HepG2 (cell line): Measurements from ENCODE around the gene AKT2. TPM values are rescaled to one million over a fixed set of nuclear protein-coding genes. Genes with fewer than 3 reads are reported as not detected.

Experiments
- ATAC-seq: fragments of 200-7000 bp; cut with Tn5 transposase; 3 replicates; pipeline ENCODE4 v1.9.1; 2020; ENCODE audit warnings: mild to moderate bottlenecking, moderate library complexity
- BruUV-seq: library from RNA; stranded (reverse); fragments of 400-500 nt; replicated peaks from 2 replicates; lab custom pipeline; 2021; lab: Mats Ljungman, UMichigan
- CTCF ChIA-PET: fragments of 300-600 bp; formaldehyde crosslinking; extraction: SDS; loops from one replicate; lab custom pipeline; 2021; ENCODE audit warnings: low total read pairs, inconsistent platforms, low intra/inter-chr PET ratio; lab: Yijun Ruan, JAX
- POLR2A ChIA-PET: fragments of 350-600 bp; sonication (Branson Sonifier 250); formaldehyde crosslinking; loops from one replicate; lab custom pipeline; 2020; ENCODE audit warnings: antibody characterized with exemption, inconsistent platforms; lab: Yijun Ruan, JAX
- DNase-seq: peaks from one replicate; pipeline ENCODE4 v3.0.0-alpha.2; 2015; ENCODE audit warnings: low spot score
- FAIRE-seq: peaks from 3 replicates; lab custom pipeline; 2011; peaks lifted over from hg19 to GRCh38; lab: Jason Lieb, UNC
- H2AFZ ChIP-seq: one replicate; pipeline ENCODE4 v1.6.1; 2011; ENCODE audit warnings: low read length, inconsistent platforms
- H3K27ac ChIP-seq: fragments of 300-600 bp; 3 replicates; pipeline ENCODE4 v1.8.0; 2011; ENCODE audit warnings: mixed run types, mild to moderate bottlenecking, mixed read lengths, low read length, inconsistent platforms; ENCODE audit not compliant: insufficient read depth; ENCODE audit errors: extremely low read length
- H3K27me3 ChIP-seq, 2 experiments: fragments of 200-600 bp in 1 of 2; 2 replicates in 1 of 2; 3 replicates in 1 of 2; pipeline versions ENCODE4 v1.6.0 to v1.8.0; 2011; ENCODE audit warnings: low read length in 2 of 2, mild to moderate bottlenecking in 2 of 2, moderate library complexity in 2 of 2, inconsistent platforms in 1 of 2; ENCODE audit not compliant: insufficient read depth in 2 of 2, control insufficient read depth in 1 of 2
- H3K36me3 ChIP-seq, 2 experiments: fragments of 200-600 bp in 1 of 2; replicated peaks in 1 of 2; 2 replicates in 1 of 2; 3 replicates in 1 of 2; pipeline versions ENCODE4 v1.5.1 to v1.8.0; 2011; ENCODE audit warnings: low read length in 2 of 2, inconsistent platforms in 1 of 2; ENCODE audit not compliant: insufficient read depth in 2 of 2, control insufficient read depth in 1 of 2
- H3K4me1 ChIP-seq: 2 replicates; pipeline ENCODE4 v1.5.1; 2012; ENCODE audit warnings: low read length, inconsistent platforms; ENCODE audit not compliant: insufficient read depth
- H3K4me2 ChIP-seq: 2 replicates; pipeline ENCODE4 v1.6.0; 2011; ENCODE audit warnings: low read depth, low read length, inconsistent platforms
- H3K4me3 ChIP-seq, 3 experiments: fragments of 200-600 bp in 1 of 3; sonication (generic), shearing (Covaris generic) in 1 of 3; replicated peaks in 1 of 3; 2 replicates each; pipeline ENCODE4 v1.5.1; 2011 to 2016; ENCODE audit warnings: low read length in 3 of 3, inconsistent platforms in 2 of 3, low read depth in 2 of 3, mild to moderate bottlenecking in 2 of 3, control low read depth in 1 of 3, mixed read lengths in 1 of 3; ENCODE audit not compliant: insufficient read depth in 1 of 3
- H3K79me2 ChIP-seq: one replicate; pipeline ENCODE4 v1.6.1; 2011; ENCODE audit warnings: low read length, inconsistent platforms; ENCODE audit not compliant: insufficient read depth
- H3K9ac ChIP-seq: 2 replicates; pipeline ENCODE4 v1.6.0; 2011; ENCODE audit warnings: mild to moderate bottlenecking, low read depth, low read length, inconsistent platforms; ENCODE audit not compliant: insufficient read depth
- H3K9me3 ChIP-seq: 2 replicates; pipeline ENCODE4 v1.5.1; 2012; ENCODE audit warnings: mild to moderate bottlenecking, low read length
- H4K20me1 ChIP-seq: 2 replicates; pipeline ENCODE4 v1.6.0; 2011; ENCODE audit warnings: inconsistent platforms, mild to moderate bottlenecking, low read length, moderate library complexity; ENCODE audit not compliant: insufficient read depth
- MAZ ChIP-seq, 2 experiments: sonication (generic) in 1 of 2; formaldehyde crosslinking in 1 of 2; IDR thresholded peaks; 2 replicates each; pipeline versions ENCODE4 v1.5.0 to v1.6.1; 2012 to 2020; ENCODE audit warnings: low read depth in 2 of 2, mild to moderate bottlenecking in 2 of 2, borderline replicate concordance in 1 of 2, improper control_type of control experiment in 1 of 2, low read length in 1 of 2, missing genetic modification reagents in 1 of 2, moderate library complexity in 1 of 2
- MBD4 ChIP-seq: IDR thresholded peaks from 2 replicates; pipeline ENCODE4 v1.6.1; 2012; ENCODE audit warnings: low read length, inconsistent platforms, borderline replicate concordance
- SRF ChIP-seq: IDR thresholded peaks from 2 replicates; pipeline ENCODE4 v1.6.1; 2011; ENCODE audit warnings: mild to moderate bottlenecking, low read depth, low read length, moderate library complexity
- ZBTB33 ChIP-seq: sonication (generic); formaldehyde crosslinking; IDR thresholded peaks from 2 replicates; pipeline ENCODE4 v1.4.0; 2020; ENCODE audit warnings: missing genetic modification reagents
- ZNF205 ChIP-seq: IDR thresholded peaks from 2 replicates; pipeline ENCODE4 v1.6.1; 2018; ENCODE audit warnings: missing biosample characterization, missing genetic modification reagents
- ZNF234 ChIP-seq: sonication (generic); formaldehyde crosslinking; conservative IDR thresholded peaks from 2 replicates; pipeline ENCODE4 v1.5.1; 2020; ENCODE audit warnings: mild to moderate bottlenecking, missing genetic modification reagents
- ZNF256 ChIP-seq: sonication (generic); formaldehyde crosslinking; conservative IDR thresholded peaks from 2 replicates; pipeline ENCODE4 v1.4.0; 2020; ENCODE audit warnings: missing genetic modification reagents
- WGBS: methylation state at CpG from one replicate; pipeline ENCODE4 v1.1.6; 2017; ENCODE audit warnings: low lambda C conversion rate; 5-methylcytosine and 5-hydroxymethylcytosine counted together
- in situ Hi-C: cut with HindIII; loops from 2 replicates; pipeline ENCODE4 v1.10.0; 2017; ENCODE audit warnings: low pct_unique_long_range_greater_than_20kb; ENCODE audit not compliant: extremely low pct_ligation_motif_present
- intact Hi-C: fragments of 100-400 bp; cut with micrococcal nuclease; formaldehyde crosslinking; loops from one replicate; pipeline ENCODE4 v1.10.0; 2022; ENCODE audit not compliant: unreplicated experiment
- polyA plus RNA-seq, 8 experiments: library from polyadenylated mRNA; depleted of rRNA in 3 of 8; stranded (reverse) in 7 of 8; unstranded in 1 of 8; fragments of >200 nt; fragmentation: Illumina TruSeq in 4 of 8; extraction: Trizol in 4 of 8; gene quantifications; 2 replicates each; pipeline versions ENCODE4 v1.2.1 to v1.2.3, GENCODE V29; 2011 to 2016; ENCODE audit warnings: low read depth in 4 of 8, missing spikeins in 1 of 8, mixed read lengths in 1 of 8; ENCODE audit not compliant: insufficient read depth in 1 of 8
- total RNA-seq, 5 experiments: library from RNA; depleted of rRNA; stranded (reverse); fragments of >200 nt; fragmentation: Illumina TruSeq; extraction: Trizol; gene quantifications; 2 replicates each; pipeline ENCODE4 v1.2.3, GENCODE V29; 2016; ENCODE audit warnings: low read depth in 1 of 5
- TF ChIP-seq, protein P1 (sequence below): sonication (generic); formaldehyde crosslinking; IDR thresholded peaks from 2 replicates; pipeline ENCODE4 v1.5.1; 2020; ENCODE audit warnings: mild to moderate bottlenecking, missing genetic modification reagents, borderline replicate concordance

The AKT2 gene
- total and polyA plus RNA-seq, 2 of the 13 experiments (the other 11 are each of a cell fraction or from before 2014, with no cell fraction given) = 82.1 to 173 TPM

DNA sequence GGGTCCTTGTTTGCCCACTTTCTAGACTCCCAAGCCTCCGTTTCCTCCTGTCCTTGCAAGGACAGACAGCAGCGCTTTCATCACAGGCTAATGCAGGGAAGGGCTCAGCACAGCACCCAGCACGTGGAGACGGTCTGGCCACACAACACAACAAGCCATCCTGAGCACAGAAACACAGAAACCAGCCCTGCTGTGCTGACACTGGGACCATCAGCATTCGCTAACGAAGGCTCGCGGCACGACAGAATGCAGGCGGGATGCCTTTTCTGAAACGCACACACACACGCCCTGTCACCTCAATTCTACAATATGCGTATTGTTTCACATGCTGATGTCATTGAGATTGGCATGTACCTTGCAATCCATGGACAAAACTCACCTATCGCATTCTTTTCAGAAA lies 12.9 kb downstream of the AKT2 start:
- Histone ChIP-seq H3K79me2 (peaks cover 89% of the 10 kb centered on the region), H3K27me3 (no peaks in the 10 kb centered on the region), H4K20me1 (peaks cover 51% of the 10 kb centered on the region; the same call in 1 of the 2 replicates), H3K4me3 (no peak overlapping the region)
- in situ Hi-C loops = no loop called here
- CTCF ChIA-PET = no interaction called here
- no peak for ATAC-seq
- 99% methylated on average over 14 of the region's 14 CpGs for WGBS
- TF ChIP-seq MBD4 = no peak
- TF ChIP-seq ZBTB33 (CRISPR knock-in tag) = peak; percentile 18; the same call in 1 of the 2 replicates
- TF ChIP-seq, all 625 proteins: peak for 1
- Histone ChIP-seq H3K36me3 (peaks cover 7 to 26% of the 10 kb centered on the region in 2 experiments; a peak in 4 of 5 replicates), H2AFZ (no peak overlapping the region), H3K27ac (no peak overlapping the region), H3K4me1 (peaks cover 19% of the 10 kb centered on the region), H3K9ac (no peak overlapping the region), H3K9me3 (no peaks in the 10 kb centered on the region), H3K4me2 (no peak overlapping the region)
- POLR2A ChIA-PET = no interaction called here
- DNase-seq (no peak), FAIRE-seq (no peak)
- intact Hi-C loops = no loop called here
- BruUV-seq = no TSS peak

DNA sequence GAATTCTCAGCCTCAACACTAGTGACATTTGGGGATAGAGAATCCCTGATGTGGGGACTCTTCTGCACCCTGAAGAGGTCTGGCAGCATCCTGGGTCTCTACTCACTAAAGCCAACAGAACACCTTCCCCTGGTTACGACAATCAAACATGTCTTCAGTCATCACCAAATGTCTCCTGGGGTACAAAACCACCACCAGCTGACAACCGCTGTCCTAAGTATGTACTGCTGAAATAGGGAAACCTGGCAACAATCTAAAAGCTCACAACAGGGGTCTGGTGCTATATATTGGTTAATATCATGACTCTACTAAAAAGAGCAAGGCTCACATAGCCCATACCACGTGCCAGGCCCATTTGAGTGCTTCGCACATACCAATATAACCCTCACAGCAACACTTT lies 13.4 kb downstream of the AKT2 start:
- H3K4me2 ChIP-seq = no peak overlapping the region
- TF ChIP-seq MAZ (IDR thresholded peaks at IDR 0.05; ENCODE audit: borderline replicate concordance, low read depth, low read length) = no peak
- TF ChIP-seq MAZ (CRISPR knock-in tag; IDR thresholded peaks at IDR 0.05; ENCODE audit: low read depth) = no peak
- TF ChIP-seq, protein P1, sequence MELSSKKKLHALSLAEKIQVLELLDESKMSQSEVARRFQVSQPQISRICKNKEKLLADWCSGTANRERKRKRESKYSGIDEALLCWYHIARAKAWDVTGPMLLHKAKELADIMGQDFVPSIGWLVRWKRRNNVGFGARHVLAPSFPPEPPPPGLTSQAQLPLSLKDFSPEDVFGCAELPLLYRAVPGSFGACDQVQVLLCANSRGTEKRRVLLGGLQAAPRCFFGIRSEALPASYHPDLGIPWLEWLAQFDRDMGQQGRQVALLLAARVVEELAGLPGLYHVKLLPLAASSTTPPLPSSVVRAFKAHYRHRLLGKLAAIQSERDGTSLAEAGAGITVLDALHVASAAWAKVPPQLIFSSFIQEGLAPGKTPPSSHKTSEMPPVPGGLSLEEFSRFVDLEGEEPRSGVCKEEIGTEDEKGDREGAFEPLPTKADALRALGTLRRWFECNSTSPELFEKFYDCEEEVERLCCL (CRISPR knock-in tag) = no peak
- no peak for TF ChIP-seq ZNF256 (CRISPR knock-in tag)
- no peak for TF ChIP-seq ZNF205 (CRISPR knock-in tag)
- no peak for TF ChIP-seq ZNF234
- no peak for TF ChIP-seq SRF
- no TSS peak for BruUV-seq
- 98% methylated on average over 4 of the region's 4 CpGs for WGBS
- peaks cover 88% of the 10 kb centered on the region for H3K79me2 ChIP-seq
- no peak overlapping the region for H2AFZ ChIP-seq
- no peak overlapping the region for H3K27ac ChIP-seq
- H3K4me3 ChIP-seq = no peak overlapping the region
- DNase-seq (no peak), FAIRE-seq (no peak), ATAC-seq (no peak)
- CTCF ChIA-PET = no interaction called here
- no peak overlapping the region for H3K9ac ChIP-seq
- H3K4me1 ChIP-seq = peaks cover 19% of the 10 kb centered on the region
- no peaks in the 10 kb centered on the region for H3K9me3 ChIP-seq
- H3K27me3 ChIP-seq = no peaks in the 10 kb centered on the region
- peaks cover 53% of the 10 kb centered on the region; the same call in 1 of the 2 replicates for H4K20me1 ChIP-seq
- in situ Hi-C loops = no loop called here
- intact Hi-C loops = no loop called here
- POLR2A ChIA-PET = no interaction called here
- peaks cover 7 to 26% of the 10 kb centered on the region in 2 experiments; a peak in 4 of 5 replicates for H3K36me3 ChIP-seq
